ENCODE results near the gene OSBPL8. TPM values are rescaled to one million over a fixed set of nuclear protein-coding genes. Genes with fewer than 3 reads are reported as not detected.
A peak's percentile ranks its signal among the peaks of the same experiment; 100 is the strongest.

The OSBPL8 gene, protein sequence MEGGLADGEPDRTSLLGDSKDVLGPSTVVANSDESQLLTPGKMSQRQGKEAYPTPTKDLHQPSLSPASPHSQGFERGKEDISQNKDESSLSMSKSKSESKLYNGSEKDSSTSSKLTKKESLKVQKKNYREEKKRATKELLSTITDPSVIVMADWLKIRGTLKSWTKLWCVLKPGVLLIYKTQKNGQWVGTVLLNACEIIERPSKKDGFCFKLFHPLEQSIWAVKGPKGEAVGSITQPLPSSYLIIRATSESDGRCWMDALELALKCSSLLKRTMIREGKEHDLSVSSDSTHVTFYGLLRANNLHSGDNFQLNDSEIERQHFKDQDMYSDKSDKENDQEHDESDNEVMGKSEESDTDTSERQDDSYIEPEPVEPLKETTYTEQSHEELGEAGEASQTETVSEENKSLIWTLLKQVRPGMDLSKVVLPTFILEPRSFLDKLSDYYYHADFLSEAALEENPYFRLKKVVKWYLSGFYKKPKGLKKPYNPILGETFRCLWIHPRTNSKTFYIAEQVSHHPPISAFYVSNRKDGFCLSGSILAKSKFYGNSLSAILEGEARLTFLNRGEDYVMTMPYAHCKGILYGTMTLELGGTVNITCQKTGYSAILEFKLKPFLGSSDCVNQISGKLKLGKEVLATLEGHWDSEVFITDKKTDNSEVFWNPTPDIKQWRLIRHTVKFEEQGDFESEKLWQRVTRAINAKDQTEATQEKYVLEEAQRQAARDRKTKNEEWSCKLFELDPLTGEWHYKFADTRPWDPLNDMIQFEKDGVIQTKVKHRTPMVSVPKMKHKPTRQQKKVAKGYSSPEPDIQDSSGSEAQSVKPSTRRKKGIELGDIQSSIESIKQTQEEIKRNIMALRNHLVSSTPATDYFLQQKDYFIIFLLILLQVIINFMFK
- 10 to 100 TPM; 71.9 to 78.9 (median 74.3) TPM for polyA plus RNA-seq (ENCODE audit: insufficient read length in 3 of 3)

GRCh38 chr12:76559400-76560085 is at the start of gene OSBPL8:
OSBPL8 (minus strand) TSS chr12:76559771; CDS start chr12:76487551, 72,220 bp downstream.
- DNase-seq (ENCODE audit: low read depth in 3 of 3, low spot score in 2 of 3), result peak; percentile 78 to 88 (median 85)

DNA sequence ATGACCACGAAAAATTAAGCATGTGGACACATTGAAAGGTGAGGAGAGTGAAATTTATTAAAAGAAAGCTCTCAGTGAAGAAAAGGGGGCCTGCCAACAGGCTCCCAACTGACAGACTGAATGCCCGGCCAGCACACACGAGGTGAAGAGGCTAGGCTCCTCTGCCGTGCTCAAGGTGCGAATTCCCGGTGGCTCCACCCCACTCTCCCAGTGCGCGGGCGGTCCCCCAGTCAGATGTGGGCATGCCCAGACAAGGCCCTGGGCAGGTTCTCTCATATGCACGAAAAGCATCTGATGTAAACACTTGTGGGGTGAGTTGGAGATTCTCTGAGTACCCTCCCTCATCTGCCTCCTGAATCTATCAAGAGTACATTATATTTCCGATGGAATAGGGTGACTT is 48.5 kb upstream of the OSBPL8 start:
- no peak for DNase-seq (ENCODE audit: low read depth in 3 of 3, low spot score in 2 of 3)

- no peak for DNase-seq (ENCODE audit: low read depth in 3 of 3, low spot score in 2 of 3)
These were observed 35.5 kb upstream of the OSBPL8 start for GRCh38 chr12:76595056-76595455.

DNA sequence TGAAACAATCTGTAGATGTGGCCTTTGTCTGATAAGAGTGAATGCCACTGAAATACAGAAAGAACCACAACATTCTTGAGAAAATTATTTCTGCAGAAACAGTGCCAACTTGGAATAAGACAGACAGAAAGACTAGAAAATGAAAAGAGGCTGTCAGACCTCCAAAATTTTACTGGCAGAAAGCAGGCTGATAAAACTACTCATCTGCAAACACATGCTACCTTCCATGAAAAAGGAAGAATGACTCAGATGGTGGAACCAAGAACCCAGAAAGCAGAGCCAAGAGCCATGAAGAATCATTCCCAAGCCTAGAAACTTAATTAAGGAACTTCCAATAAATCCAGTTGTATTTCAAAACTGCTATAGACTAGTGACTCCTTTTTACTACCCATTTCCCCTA is 31.9 kb upstream of the OSBPL8 start:
- DNase-seq (ENCODE audit: low read depth in 3 of 3, low spot score in 2 of 3), result no peak

GRCh38 chr12:76590131-76590530 is 30.6 kb upstream of the OSBPL8 start:
- DNase-seq (ENCODE audit: low read depth in 3 of 3, low spot score in 2 of 3), result no peak

GRCh38 chr12:76588881-76589565 is 29.5 kb upstream of the OSBPL8 start:
- no peak for DNase-seq (ENCODE audit: low read depth in 3 of 3, low spot score in 2 of 3)

DNA sequence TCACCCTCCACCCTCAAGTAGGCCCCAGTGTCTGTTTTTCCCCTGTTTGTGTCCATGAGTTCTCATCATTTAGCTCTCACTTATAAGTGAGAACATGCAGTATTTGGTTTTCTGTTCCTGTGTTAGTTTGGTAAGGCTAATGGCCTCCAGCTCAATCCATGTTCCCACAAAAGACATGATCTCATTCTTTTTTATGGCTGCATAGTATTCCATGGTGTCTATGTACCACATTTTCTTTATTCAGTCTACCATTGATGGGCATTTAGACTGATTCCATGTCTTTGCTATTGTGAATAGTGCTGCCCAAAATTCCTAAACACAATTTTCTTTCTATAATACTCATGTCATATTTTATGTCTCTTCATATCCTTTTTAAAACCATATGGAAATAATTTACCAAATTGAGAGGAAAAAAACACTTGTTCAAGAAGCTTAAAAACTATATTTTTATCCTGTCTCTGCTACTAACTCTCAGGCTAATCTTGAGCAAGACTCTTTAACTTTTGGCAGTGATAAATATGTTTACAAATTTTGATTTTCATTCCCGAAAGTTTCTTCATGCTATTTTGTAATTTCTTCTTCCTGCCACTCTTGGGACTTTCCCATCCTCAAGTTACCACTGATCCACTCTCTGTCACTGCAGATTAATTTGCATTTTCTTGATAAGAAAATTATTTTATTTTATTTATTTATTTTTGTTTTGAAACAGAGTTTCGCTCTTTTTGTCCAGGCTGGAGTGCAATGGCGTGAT is 28.0 kb upstream of the OSBPL8 start:
- no peak for DNase-seq (ENCODE audit: low read depth in 3 of 3, low spot score in 2 of 3)

- DNase-seq (ENCODE audit: low read depth in 3 of 3, low spot score in 2 of 3), result peak in 1 of 3 donors; percentile 17
These were observed 27.3 kb upstream of the OSBPL8 start for GRCh38 chr12:76586764-76587395.

DNA sequence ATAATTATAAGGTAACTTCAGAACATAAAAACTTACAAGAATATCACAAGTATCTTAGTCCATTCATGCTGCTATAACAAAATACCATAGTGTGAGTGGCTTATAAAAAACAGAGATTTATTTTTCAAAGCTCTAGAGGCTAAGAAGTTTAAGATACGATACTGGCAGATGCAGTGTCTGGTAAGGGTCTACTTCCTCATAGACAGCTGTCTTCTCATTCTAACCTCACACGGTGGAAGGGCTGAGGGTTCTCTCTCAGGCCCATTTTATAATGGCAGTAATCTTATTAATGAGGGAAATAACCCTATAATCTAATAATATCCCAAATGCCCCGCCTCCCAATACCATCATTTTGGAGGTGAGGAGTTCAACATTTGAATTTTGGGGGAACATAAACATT is 23.7 kb upstream of the OSBPL8 start:
- DNase-seq (ENCODE audit: low read depth in 3 of 3, low spot score in 2 of 3), result no peak

GRCh38 chr12:76573840-76574373 is 14.3 kb upstream of the OSBPL8 start:
- no peak for DNase-seq (ENCODE audit: low read depth in 3 of 3, low spot score in 2 of 3)

DNA sequence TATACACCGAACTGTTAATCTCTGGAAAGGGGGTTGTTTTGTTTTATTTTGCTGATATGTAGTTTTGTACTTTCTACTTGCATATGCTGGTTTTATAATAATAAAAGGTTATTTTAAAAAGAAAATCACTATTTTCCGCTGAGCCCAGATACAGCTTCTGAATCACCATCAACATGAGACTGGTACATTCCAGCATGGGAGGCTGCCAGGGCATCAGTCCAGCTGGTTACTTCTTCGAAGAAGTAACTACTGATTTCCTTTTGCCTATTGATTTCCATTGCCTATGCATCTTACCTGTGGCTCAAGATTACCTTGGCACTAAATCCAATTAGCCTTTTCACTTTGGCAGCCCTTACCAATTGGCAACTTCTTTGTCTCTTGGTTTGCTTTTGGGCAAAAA is 11.7 kb upstream of the OSBPL8 start:
- DNase-seq (ENCODE audit: low read depth in 3 of 3, low spot score in 2 of 3), result no peak

GRCh38 chr12:76569685-76570604 is 10.4 kb upstream of the OSBPL8 start:
- no peak for DNase-seq (ENCODE audit: low read depth in 3 of 3, low spot score in 2 of 3)

GRCh38 chr12:76568888-76569551 is 9.4 kb upstream of the OSBPL8 start:
- no peak for DNase-seq (ENCODE audit: low read depth in 3 of 3, low spot score in 2 of 3)

DNA sequence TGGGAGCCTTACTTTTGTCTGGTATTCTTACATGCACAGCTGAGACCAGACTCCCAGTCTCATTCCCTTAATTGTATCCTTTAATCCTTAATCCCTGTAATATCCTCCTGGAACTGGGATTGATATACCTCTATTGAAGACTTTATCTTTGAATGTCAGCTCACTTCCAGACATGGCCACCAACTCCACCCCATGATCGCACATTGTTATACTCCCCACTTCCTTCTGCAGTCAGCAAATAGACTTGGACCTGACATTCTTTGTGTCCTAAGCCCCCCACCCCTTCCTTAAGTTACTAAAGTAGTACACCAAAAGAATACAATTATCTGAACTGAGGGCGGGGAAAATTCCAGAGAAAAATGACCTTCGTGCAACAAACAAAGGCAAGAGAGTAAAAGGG is 8.6 kb upstream of the OSBPL8 start:
- no peak for DNase-seq (ENCODE audit: low read depth in 3 of 3, low spot score in 2 of 3)

DNA sequence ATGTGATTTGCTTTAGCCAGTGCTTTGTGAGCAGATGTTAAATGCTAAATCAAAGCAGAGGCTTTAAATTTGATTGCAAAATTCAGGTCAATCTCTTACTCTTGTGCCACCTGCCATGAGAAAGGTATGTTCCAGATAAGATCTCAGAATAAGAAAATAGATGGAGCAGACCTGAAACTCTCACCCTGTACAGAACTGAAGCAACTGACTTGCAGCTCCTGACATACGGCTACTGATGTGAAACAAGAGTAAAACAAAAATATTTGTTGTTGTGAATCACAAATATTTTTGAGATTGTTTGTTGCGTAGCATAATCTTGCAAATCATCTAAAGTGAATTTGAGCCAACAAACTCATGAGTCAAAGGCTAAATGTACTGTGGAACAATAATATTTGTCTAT is 3.5 kb upstream of the OSBPL8 start:
- DNase-seq (ENCODE audit: low read depth in 3 of 3, low spot score in 2 of 3), result no peak

DNA sequence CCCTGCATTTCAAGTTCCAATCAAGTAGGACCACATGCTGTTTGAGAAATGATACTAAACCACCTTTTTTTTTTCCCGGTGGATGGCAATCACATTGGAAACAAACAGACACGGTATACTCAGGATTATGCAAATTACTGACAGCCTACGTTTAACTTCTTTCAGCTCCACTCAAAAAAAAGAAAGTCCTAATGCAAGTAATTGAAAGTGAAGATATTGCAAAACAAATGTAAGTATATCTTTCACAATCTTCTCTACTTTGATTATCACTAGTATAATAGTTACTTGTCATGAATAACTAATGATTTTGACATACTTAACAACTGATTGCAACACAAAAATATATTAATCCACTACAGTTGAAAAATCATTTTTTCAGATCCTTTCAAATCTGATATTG is 2.6 kb upstream of the OSBPL8 start:
- DNase-seq (ENCODE audit: low read depth in 3 of 3, low spot score in 2 of 3), result no peak

DNA sequence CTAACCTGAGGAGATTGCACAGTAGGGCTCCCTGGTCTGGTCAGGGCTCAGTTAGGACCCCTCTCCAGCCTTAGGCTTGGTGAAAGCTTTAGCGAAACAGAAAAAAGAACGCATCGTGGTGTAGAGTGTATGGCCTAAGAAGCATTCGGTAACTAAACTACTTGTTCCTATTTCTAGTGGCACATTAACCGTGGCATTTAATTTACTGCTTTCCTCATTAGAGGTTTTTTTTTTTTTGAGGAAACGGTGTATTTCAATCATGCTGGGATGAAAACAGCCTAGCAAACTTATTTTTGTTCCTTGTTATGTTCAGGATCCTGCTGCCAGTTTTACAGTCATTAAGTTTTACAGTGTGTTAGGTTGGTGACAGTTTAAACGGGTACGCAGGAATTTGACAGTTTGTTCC is 518 bp upstream of the OSBPL8 start:
- DNase-seq (ENCODE audit: low read depth in 3 of 3, low spot score in 2 of 3), result peak in 2 of 3 donors; percentile 63 to 65

Measured in right renal cortex interstitium (tissue), 3 donors.